Uterus (tissue), 2 donors: ENCODE data around the gene HAPLN2.

ENCODE experiments used
- CTCF ChIP-seq, 4 experiments: fragments of 200-600 bp in 2 of 4; fragments of 450-650 bp in 2 of 4; sonication (generic) in 2 of 4; IDR thresholded peaks; one replicate each; pipeline ENCODE4 v1.5.1; 2016 to 2019; ENCODE audit warnings: antibody characterized with exemption in 4 of 4, mild to moderate bottlenecking in 2 of 4, moderate library complexity in 1 of 4
- POLR2A ChIP-seq, 2 donors: fragments of 450-650 bp; IDR thresholded peaks; one replicate each; pipeline ENCODE4 v1.6.1; 2016; ENCODE audit warnings: antibody characterized with exemption in 2 of 2, mild to moderate bottlenecking in 1 of 2, moderate library complexity in 1 of 2

GRCh38 chr1:156592158-156592909 is 26.9 kb upstream of the HAPLN2 start:
- TF ChIP-seq CTCF (IDR thresholded peaks at IDR 0.05) (no peak), POLR2A (IDR thresholded peaks at IDR 0.05) (no peak)
